HG02885 (cell line): ENCODE measurements around the gene FFAR1.

ENCODE experiments used
- ATAC-seq: cut with Tn5 transposase; IDR thresholded peaks from one replicate; pipeline ENCODE4 v1.9.1; 2021; ENCODE audit warnings: mild to moderate bottlenecking; ENCODE audit not compliant: unreplicated experiment, poor library complexity

The FFAR1 gene

GRCh38 chr19:35381926-35382325 is 34.2 kb downstream of the FFAR1 start:
- no peak for ATAC-seq

GRCh38 chr19:35383536-35383935 is 35.8 kb downstream of the FFAR1 start:
- ATAC-seq: no peak

DNA sequence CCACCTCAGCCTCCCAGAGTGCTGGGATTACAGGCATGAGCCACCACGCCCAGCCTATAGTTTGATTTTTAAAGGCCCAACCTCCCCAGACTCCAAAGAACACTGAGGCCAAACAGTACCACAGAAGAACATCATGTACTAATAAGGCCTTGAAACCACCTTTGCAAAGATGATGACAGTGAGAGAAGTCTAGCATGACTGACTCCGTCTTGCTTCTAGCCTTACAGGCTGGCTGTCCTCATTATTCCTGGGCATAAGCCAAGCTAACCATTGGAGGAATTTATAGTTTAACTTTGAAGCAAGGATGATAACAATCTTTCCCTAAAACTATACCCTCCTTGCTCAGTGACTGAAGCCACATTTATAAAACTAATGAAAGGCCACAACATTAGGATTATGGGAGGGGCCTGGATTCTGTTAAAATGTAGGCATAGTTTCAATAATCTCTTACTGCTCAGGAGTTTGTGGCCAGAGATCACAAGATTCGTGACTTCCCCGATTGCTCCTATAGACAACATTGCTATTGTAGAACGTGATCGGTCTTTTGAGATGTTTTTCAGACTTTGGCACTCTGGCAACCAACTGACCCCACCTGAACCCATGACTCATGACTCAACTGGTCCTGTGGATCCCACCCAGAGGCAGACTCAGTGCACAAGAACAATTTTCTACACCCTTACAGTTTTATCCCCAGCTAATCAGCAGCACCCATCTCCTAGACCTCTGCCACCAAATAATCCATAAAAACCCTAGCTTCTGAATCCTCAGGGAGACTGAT is 40.8 kb downstream of the FFAR1 start:
- no peak for ATAC-seq

DNA sequence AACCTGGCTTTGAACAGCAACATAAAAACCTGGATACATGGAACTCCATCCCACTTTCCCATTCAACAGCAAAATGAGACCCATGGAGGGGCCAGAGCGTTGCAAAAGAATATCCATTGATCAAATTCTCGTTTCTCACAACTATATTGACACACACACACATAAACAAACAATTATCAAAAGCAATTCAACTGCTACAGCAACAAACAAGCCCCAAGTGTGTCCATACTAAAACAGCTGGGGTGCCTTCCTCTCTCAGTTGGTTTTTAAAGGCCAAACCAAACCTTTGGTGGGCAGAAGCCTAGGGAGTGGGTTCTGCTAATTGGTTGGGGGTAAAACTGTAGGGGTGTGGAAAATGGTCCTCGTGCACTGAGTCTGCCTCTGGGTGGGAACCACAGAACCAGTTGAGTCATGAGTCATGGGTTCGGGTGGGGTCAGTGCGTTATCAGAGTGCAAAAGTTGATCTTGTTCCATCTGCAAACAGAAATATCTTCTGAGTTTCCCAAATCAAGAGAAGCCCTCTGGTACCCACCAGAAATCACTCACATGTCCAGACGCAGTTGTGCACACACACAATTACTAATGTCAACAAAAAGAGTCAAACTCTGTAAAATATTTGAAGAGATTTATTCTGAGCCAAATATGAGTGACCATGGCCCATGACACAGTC is 41.6 kb downstream of the FFAR1 start:
- ATAC-seq: no peak

- no peak for ATAC-seq
Measured at GRCh38 chr19:35392742-35393715, 45.3 kb downstream of the FFAR1 start.

- ATAC-seq: no peak
Measured at GRCh38 chr19:35395382-35396199, 47.9 kb downstream of the FFAR1 start.

- no peak for ATAC-seq
Measured at GRCh38 chr19:35396240-35396885, 48.7 kb downstream of the FFAR1 start.

DNA sequence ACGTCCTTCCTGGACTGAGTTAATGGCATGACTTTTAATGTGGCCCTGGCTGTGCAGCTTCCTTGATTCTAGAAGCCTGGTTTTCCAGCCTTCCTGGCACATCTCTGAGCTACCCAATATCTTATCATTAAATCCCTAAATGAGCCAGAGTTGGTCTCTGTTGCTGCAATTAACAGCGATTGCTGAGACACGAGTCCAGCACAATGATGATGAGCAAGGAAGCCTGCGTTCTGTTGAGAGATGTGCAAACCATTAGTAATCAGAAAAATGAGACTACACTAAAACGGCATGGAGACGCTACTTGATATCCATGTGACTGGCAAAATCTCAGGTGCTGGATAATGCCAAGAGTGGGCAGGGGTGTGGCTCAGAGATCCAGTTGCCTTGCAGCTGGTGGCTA is 49.4 kb downstream of the FFAR1 start:
- ATAC-seq: no peak
